Natural killer cell (primary cell): Measurements from ENCODE around the gene OPRM1. TPM values are rescaled to one million over a fixed set of nuclear protein-coding genes. Genes with fewer than 3 reads are reported as not detected.

Experiments
- ATAC-seq, 3 donors: fragments of 150-1000 bp in 2 of 3; fragments of 200-7000 bp in 1 of 3; cut with Tn5 transposase; 1 replicate in 1 of 3; 2 replicates in 2 of 3; pipeline ENCODE4 v1.10.0; 2021; ENCODE audit warnings: mild to moderate bottlenecking in 2 of 3, moderate library complexity in 2 of 3
- DNase-seq, 2 donors: peaks; one replicate each; pipeline versions ENCODE4 v3.0.0 to v3.0.0-alpha.2; 2013 to 2021; ENCODE audit warnings: mixed read lengths in 1 of 2
- H3K27ac ChIP-seq: one replicate; pipeline ENCODE4 v1.5.1; 2013; ENCODE audit warnings: mild to moderate bottlenecking, low read length
- H3K27me3 ChIP-seq: one replicate; pipeline ENCODE4 v1.6.1; 2013; ENCODE audit warnings: low read length; ENCODE audit not compliant: control insufficient read depth, insufficient read depth
- H3K36me3 ChIP-seq: one replicate; pipeline ENCODE4 v1.6.1; 2013; ENCODE audit warnings: low read length; ENCODE audit not compliant: control insufficient read depth, insufficient read depth
- H3K4me1 ChIP-seq: one replicate; pipeline ENCODE4 v1.6.1; 2013; ENCODE audit warnings: low read length; ENCODE audit not compliant: control insufficient read depth, insufficient read depth
- H3K4me3 ChIP-seq: one replicate; pipeline ENCODE4 v1.5.1; 2013; ENCODE audit warnings: low read length
- H3K9me3 ChIP-seq: one replicate; pipeline ENCODE4 v1.6.1; 2013; ENCODE audit warnings: low read length; ENCODE audit not compliant: control insufficient read depth, insufficient read depth
- H3K27ac Mint-ChIP-seq, 2 donors: one replicate each; pipeline ENCODE4 v1.8.0; 2022; ENCODE audit warnings: mild to moderate bottlenecking in 2 of 2, mixed read lengths in 2 of 2, moderate library complexity in 1 of 2
- H3K27me3 Mint-ChIP-seq, 2 donors: one replicate each; pipeline ENCODE4 v1.8.0; 2022; ENCODE audit warnings: low read depth in 2 of 2, mixed read lengths in 2 of 2
- H3K36me3 Mint-ChIP-seq: one replicate; pipeline ENCODE4 v1.8.0; 2022; ENCODE audit warnings: mixed read lengths
- H3K4me1 Mint-ChIP-seq, 2 donors: one replicate each; pipeline ENCODE4 v1.8.0; 2022; ENCODE audit warnings: mixed read lengths in 2 of 2
- H3K4me3 Mint-ChIP-seq: one replicate; pipeline ENCODE4 v1.8.0; 2022; ENCODE audit warnings: mild to moderate bottlenecking, moderate library complexity, mixed read lengths
- H3K9me3 Mint-ChIP-seq, 2 donors: one replicate each; pipeline ENCODE4 v1.8.0; 2022; ENCODE audit warnings: mixed read lengths in 2 of 2
- WGBS: methylation state at CpG from one replicate; pipeline ENCODE4 v1.1.7; 2013; ENCODE audit warnings: missing lambda C conversion rate; ENCODE audit not compliant: insufficient coverage; 5-methylcytosine and 5-hydroxymethylcytosine counted together
- intact Hi-C: fragments of 100-400 bp; cut with micrococcal nuclease; formaldehyde crosslinking; loops from one replicate; pipeline ENCODE4 v1.14.2; 2022
- total RNA-seq, 4 donors: library from RNA; stranded (reverse); fragments of 120-200 nt in 1 of 4; gene quantifications; one replicate each; pipeline versions ENCODE4 v1.2.3 to v1.2.4, GENCODE V29; 2013 to 2022
- TF ChIP-seq, protein P1 (sequence below): fragments of 200-600 bp; IDR thresholded peaks from one replicate; pipeline ENCODE4 v1.8.0; 2022; ENCODE audit warnings: antibody characterized with exemption

OPRM1 gene
- total RNA-seq, 3 donors from 2014 or later (not counting 1 experiment from before 2014, with no cell fraction given), result not detected

GRCh38 chr6:154276810-154277628, 238.0 kb downstream of the OPRM1 start:
- Histone ChIP-seq H3K27me3 (no peaks in the 10 kb centered on the region), H3K4me3 (peak overlapping the region; percentile 17), H3K27ac (no peak overlapping the region), H3K36me3 (no peaks in the 10 kb centered on the region), H3K4me1 (peaks cover 8% of the 10 kb centered on the region), H3K9me3 (no peaks in the 10 kb centered on the region)
- 39% methylated on average over 11 of the region's 11 CpGs for WGBS
- Mint-ChIP-seq H3K36me3 (no peaks in the 10 kb centered on the region), H3K4me3 (peak overlapping the region; percentile 80), H3K27ac (peak overlapping the region in 1 of 2 donors; percentile 76), H3K9me3 (no peaks in the 10 kb centered on the region), H3K27me3 (no peaks in the 10 kb centered on the region), H3K4me1 (peaks cover 15 to 16% of the 10 kb centered on the region in 2 donors)
- TF ChIP-seq, protein P1, sequence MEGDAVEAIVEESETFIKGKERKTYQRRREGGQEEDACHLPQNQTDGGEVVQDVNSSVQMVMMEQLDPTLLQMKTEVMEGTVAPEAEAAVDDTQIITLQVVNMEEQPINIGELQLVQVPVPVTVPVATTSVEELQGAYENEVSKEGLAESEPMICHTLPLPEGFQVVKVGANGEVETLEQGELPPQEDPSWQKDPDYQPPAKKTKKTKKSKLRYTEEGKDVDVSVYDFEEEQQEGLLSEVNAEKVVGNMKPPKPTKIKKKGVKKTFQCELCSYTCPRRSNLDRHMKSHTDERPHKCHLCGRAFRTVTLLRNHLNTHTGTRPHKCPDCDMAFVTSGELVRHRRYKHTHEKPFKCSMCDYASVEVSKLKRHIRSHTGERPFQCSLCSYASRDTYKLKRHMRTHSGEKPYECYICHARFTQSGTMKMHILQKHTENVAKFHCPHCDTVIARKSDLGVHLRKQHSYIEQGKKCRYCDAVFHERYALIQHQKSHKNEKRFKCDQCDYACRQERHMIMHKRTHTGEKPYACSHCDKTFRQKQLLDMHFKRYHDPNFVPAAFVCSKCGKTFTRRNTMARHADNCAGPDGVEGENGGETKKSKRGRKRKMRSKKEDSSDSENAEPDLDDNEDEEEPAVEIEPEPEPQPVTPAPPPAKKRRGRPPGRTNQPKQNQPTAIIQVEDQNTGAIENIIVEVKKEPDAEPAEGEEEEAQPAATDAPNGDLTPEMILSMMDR, result peak; percentile 80
- ATAC-seq (peak; percentile 70 to 92 (median 86)), DNase-seq (peak in 1 of 2 donors; percentile 79)
- intact Hi-C loops, result loop anchor here (1.0 to 5.0 kb wide), 3 partner anchors 27 to 121 kb away; no protein-coding TSS in a partner anchor

- H3K36me3 Mint-ChIP-seq, result no peaks in the 10 kb centered on the region
- no peak overlapping the region for H3K27ac ChIP-seq
- peak overlapping the region in 1 of 2 donors; percentile 76 for H3K27ac Mint-ChIP-seq
- no peaks in the 10 kb centered on the region for H3K9me3 Mint-ChIP-seq
- peak overlapping the region; percentile 17 for H3K4me3 ChIP-seq
- H3K4me3 Mint-ChIP-seq, result peak overlapping the region; percentile 80
- H3K4me1 Mint-ChIP-seq, result peaks cover 15 to 16% of the 10 kb centered on the region in 2 donors
- H3K9me3 ChIP-seq, result no peaks in the 10 kb centered on the region
- H3K36me3 ChIP-seq, result no peaks in the 10 kb centered on the region
- H3K27me3 Mint-ChIP-seq, result no peaks in the 10 kb centered on the region
- H3K27me3 ChIP-seq, result no peaks in the 10 kb centered on the region
- H3K4me1 ChIP-seq, result peaks cover 8% of the 10 kb centered on the region
- ATAC-seq (peak in 2 of 3 donors; percentile 30 to 36), DNase-seq (peak in 1 of 2 donors; percentile 28)
- 28% methylated on average over 7 of the region's 7 CpGs for WGBS
- intact Hi-C loops, result loop anchor here (1.0 to 5.0 kb wide), 3 partner anchors 27 to 121 kb away; no protein-coding TSS in a partner anchor
- TF ChIP-seq, protein P1, result no peak
These were observed 238.6 kb downstream of the OPRM1 start for GRCh38 chr6:154277629-154278017.

- Histone ChIP-seq H3K4me1 (peaks cover 8% of the 10 kb centered on the region), H3K27me3 (no peaks in the 10 kb centered on the region), H3K4me3 (no peak overlapping the region), H3K9me3 (no peaks in the 10 kb centered on the region), H3K27ac (no peak overlapping the region), H3K36me3 (no peaks in the 10 kb centered on the region)
- Mint-ChIP-seq H3K4me1 (peaks cover 15 to 16% of the 10 kb centered on the region in 2 donors), H3K36me3 (no peaks in the 10 kb centered on the region), H3K27ac (no peak overlapping the region), H3K9me3 (no peaks in the 10 kb centered on the region), H3K27me3 (no peaks in the 10 kb centered on the region), H3K4me3 (no peak overlapping the region)
- DNase-seq (no peak), ATAC-seq (no peak)
- TF ChIP-seq, protein P1, result no peak
- intact Hi-C loops, result no loop called here
- WGBS, result 49% methylated on average over 2 of the region's 2 CpGs
These were observed 241.5 kb downstream of the OPRM1 start for GRCh38 chr6:154280521-154280920.
